ENCODE results near the gene DAB2.

Gene DAB2

DNA sequence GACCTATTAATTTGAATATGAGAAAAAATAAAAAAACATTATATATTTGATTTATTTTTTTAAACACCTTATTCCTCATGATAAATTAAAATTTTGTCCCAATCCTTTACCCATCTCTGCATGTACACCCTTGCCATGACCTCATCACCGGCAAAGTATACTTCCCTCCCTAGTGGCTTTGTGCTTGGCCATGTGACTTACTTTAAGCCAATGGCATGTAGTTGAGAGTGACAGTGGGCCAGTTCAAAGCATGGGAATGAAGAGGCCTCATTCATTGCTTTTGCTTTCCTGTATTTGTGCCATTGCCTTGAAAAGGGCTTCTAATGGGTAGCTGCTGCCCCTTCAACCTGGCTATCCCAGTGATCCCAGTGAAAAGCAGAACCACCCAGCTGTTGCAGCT, 91.7 kb downstream of the DAB2 start:
- no peak for DNase-seq

DNA sequence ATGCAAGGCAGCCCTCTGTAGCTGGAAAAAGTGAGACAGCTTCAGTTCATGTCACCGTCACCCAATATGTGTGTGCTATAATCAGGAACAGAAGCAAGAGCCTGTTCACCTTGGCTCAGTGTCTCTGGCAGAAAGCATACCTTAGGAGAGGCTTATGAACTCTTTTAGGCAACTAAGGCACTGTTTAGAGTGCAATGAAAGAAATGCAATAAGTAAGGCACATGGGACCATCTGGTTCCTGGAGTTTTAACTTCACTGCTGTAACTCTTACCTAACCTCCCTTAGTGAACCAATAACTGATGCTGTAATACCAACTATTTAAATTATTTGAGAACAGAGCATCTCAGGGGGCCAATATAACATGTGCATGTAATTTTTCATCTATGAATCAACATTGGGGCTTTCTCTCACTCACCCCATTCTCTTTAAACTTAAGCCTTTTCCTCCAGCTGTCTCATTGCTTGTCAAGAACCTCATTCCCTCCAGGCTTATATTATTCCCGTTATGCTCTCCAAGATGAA, 92.9 kb downstream of the DAB2 start:
- no peak for DNase-seq

DNA sequence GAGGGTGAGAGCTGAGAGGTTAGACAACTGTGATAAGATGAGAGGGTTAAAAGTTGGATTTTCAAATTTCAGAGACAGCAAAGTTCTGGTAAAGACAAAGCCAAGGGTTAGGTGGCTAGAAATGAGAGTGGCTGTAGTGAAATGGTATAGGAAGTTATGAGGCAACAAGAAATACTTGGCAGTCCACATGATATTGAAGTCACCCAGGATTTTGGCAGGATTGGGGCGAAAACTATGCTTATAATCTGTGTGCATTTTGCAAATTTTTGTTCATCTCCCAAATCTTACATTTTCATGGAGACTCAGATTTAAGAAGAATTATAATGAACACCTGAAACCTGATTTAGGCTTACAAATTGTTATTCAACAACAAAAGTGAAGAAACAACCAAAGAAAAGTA, 96.0 kb downstream of the DAB2 start:
- no peak for DNase-seq

DNA sequence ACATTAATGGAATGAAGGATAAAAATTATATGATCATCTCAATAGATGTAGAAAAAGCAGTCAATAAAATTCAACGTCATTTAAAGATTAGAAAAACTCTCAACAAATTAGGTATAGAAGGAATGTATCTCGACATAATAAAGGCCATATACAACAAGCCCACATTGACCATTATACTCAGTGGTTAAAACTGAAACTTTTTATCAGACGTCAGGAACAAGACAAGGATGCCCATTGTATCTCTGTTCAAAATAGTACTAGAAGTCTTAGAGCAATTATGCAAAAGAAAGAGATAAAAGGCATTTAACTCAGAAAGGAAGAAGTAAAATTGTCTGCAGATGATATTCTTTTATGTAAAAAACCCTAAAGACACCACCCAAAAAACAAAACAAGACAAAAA, 101.2 kb downstream of the DAB2 start:
- no peak for DNase-seq

Data from stimulated activated naive CD4-positive, alpha-beta T cell (primary cell).